ENCODE data around the gene PLAAT1. TPM values are rescaled to one million over a fixed set of nuclear protein-coding genes. Genes with fewer than 3 reads are reported as not detected.

Gene PLAAT1
- total RNA-seq, 2 donors from 2014 or later: 3.8 TPM; not detected in 1

Other genes starting within 250 kb of the PLAAT1 start
- not detected for gene ATP13A5, start 137.5 kb downstream of the PLAAT1 start, total RNA-seq